GM12878 (cell line): Measurements from ENCODE around the gene IPP. TPM values are rescaled to one million over a fixed set of nuclear protein-coding genes. Genes with fewer than 3 reads are reported as not detected.

Source experiments
- ATAC-seq: fragments of 200-7000 bp; cut with Tn5 transposase; 3 replicates; pipeline ENCODE4 v1.9.1; 2020; ENCODE audit warnings: mild to moderate bottlenecking, moderate library complexity
- BruUV-seq: library from RNA; stranded (reverse); fragments of 400-500 nt; replicated peaks from 2 replicates; lab custom pipeline; 2021; lab: Mats Ljungman, UMichigan
- CTCF ChIA-PET: fragments of 300-600 bp; sonication (Branson Sonifier 250); formaldehyde crosslinking; extraction: SDS; loops from one replicate; lab custom pipeline; 2021; ENCODE audit warnings: inconsistent platforms; lab: Yijun Ruan, JAX
- POLR2A ChIA-PET: fragments of 350-600 bp; formaldehyde crosslinking; extraction: SDS; loops from one replicate; lab custom pipeline; 2021; ENCODE audit warnings: inconsistent platforms; lab: Charles Lee
- RAD21 ChIA-PET: fragments of 300-600 bp; sonication (Branson Sonifier 250); formaldehyde crosslinking; loops from one replicate; lab custom pipeline; 2023; ENCODE audit warnings: antibody characterized with exemption; ENCODE audit not compliant: unreplicated experiment; lab: Charles Lee
- SMC1A ChIA-PET: fragments of 300-600 bp; sonication (Branson Sonifier 250); formaldehyde crosslinking; loops from one replicate; lab custom pipeline; 2023; ENCODE audit not compliant: unreplicated experiment, uncharacterized antibody; lab: Charles Lee
- DNase-seq: peaks from one replicate; pipeline ENCODE4 v3.0.0-alpha.2; 2011; ENCODE audit warnings: low read depth, low spot score
- FAIRE-seq: peaks from 3 replicates; lab custom pipeline; 2011; peaks lifted over from hg19 to GRCh38; lab: Jason Lieb, UNC
- H2AFZ ChIP-seq: 2 replicates; pipeline ENCODE4 v1.6.0; 2011; ENCODE audit warnings: low read depth, low read length, control low read depth; ENCODE audit not compliant: control insufficient read depth
- H3K27ac ChIP-seq: 2 replicates; pipeline ENCODE4 v1.5.1; 2011; ENCODE audit warnings: control low read depth; ENCODE audit not compliant: control insufficient read depth, insufficient read depth
- H3K27me3 ChIP-seq, 2 experiments: replicated peaks in 1 of 2; 2 replicates each; pipeline versions ENCODE4 v1.6.0 to v1.6.1; 2011; ENCODE audit warnings: low read length in 1 of 2; ENCODE audit not compliant: control insufficient read depth in 2 of 2, insufficient read depth in 2 of 2
- H3K36me3 ChIP-seq, 2 experiments: 2 replicates each; pipeline ENCODE4 v1.5.1; 2011; ENCODE audit warnings: low read length in 1 of 2; ENCODE audit not compliant: control insufficient read depth in 2 of 2, insufficient read depth in 2 of 2
- H3K4me1 ChIP-seq: 2 replicates; pipeline ENCODE4 v1.6.1; 2011; ENCODE audit warnings: mild to moderate bottlenecking, low read length, moderate library complexity, mixed read lengths; ENCODE audit not compliant: control insufficient read depth, insufficient read depth
- H3K4me2 ChIP-seq: 2 replicates; pipeline ENCODE4 v1.6.0; 2011; ENCODE audit warnings: control low read depth; ENCODE audit not compliant: control insufficient read depth, insufficient read depth
- H3K4me3 ChIP-seq: fragments of 200-600 bp; sonication (generic); 2 replicates; pipeline ENCODE4 v1.5.1; 2016
- H3K79me2 ChIP-seq: 2 replicates; pipeline ENCODE4 v1.6.0; 2011; ENCODE audit warnings: low read length; ENCODE audit not compliant: control insufficient read depth, insufficient read depth
- H3K9ac ChIP-seq: 2 replicates; pipeline ENCODE4 v1.8.0; 2011; ENCODE audit warnings: low read length, control low read depth, mixed read lengths; ENCODE audit not compliant: control insufficient read depth, insufficient read depth
- H3K9me3 ChIP-seq: replicated peaks from 3 replicates; pipeline ENCODE4 v1.5.1; 2011; ENCODE audit warnings: mild to moderate bottlenecking, low read length; ENCODE audit not compliant: control insufficient read depth, insufficient read depth
- H4K20me1 ChIP-seq: 2 replicates; pipeline ENCODE4 v1.6.0; 2011; ENCODE audit not compliant: control insufficient read depth, insufficient read depth
- ASH2L ChIP-seq: fragments of 300-600, 200-600 bp; sonication (generic); IDR thresholded peaks from 2 replicates; pipeline ENCODE4 v1.6.1; 2017; ENCODE audit warnings: low read depth, mild to moderate bottlenecking, borderline replicate concordance
- BHLHE40 ChIP-seq, 2 experiments: fragments of 450-650 bp in 1 of 2; IDR thresholded peaks; 2 replicates each; pipeline ENCODE4 v1.6.1; 2011 to 2017; ENCODE audit warnings: low read depth in 2 of 2, borderline replicate concordance in 1 of 2, improper control_type of control experiment in 1 of 2, low read length in 1 of 2, mild to moderate bottlenecking in 1 of 2
- CHD2 ChIP-seq: IDR thresholded peaks from 2 replicates; pipeline ENCODE4 v1.6.1; 2011; ENCODE audit warnings: low read depth, low read length, improper control_type of control experiment, borderline replicate concordance
- EZH2 ChIP-seq: IDR thresholded peaks from 2 replicates; pipeline ENCODE4 v1.6.1; 2012; ENCODE audit warnings: low read depth, mild to moderate bottlenecking, control low read depth, inconsistent platforms, low read length, borderline replicate concordance; ENCODE audit not compliant: control insufficient read depth
- HCFC1 ChIP-seq: fragments of 150-350 bp; IDR thresholded peaks from 2 replicates; pipeline ENCODE4 v1.6.1; 2014; ENCODE audit warnings: low read length
- HDGF ChIP-seq: fragments of 450-650 bp; IDR thresholded peaks from 2 replicates; pipeline ENCODE4 v1.6.1; 2016; ENCODE audit warnings: antibody characterized with exemption
- KAT2A ChIP-seq: conservative IDR thresholded peaks from 2 replicates; pipeline ENCODE4 v1.6.1; 2011; ENCODE audit warnings: low read depth, low read length; ENCODE audit not compliant: control insufficient read depth
- MTA2 ChIP-seq: fragments of 450-650 bp; IDR thresholded peaks from 2 replicates; pipeline ENCODE4 v1.6.1; 2016; ENCODE audit warnings: low read depth, mild to moderate bottlenecking, moderate library complexity
- MYB ChIP-seq: fragments of 150-350 bp; IDR thresholded peaks from 2 replicates; pipeline ENCODE4 v1.6.1; 2014; ENCODE audit warnings: mild to moderate bottlenecking, low read depth, low read length, borderline replicate concordance
- RAD21 ChIP-seq: IDR thresholded peaks from 2 replicates; pipeline ENCODE4 v1.6.1; 2011; ENCODE audit warnings: mild to moderate bottlenecking, low read depth, low read length, moderate library complexity; ENCODE audit not compliant: insufficient read depth
- SMAD5 ChIP-seq: IDR thresholded peaks from 2 replicates; pipeline ENCODE4 v1.6.1; 2016; ENCODE audit warnings: antibody characterized with exemption, low read depth
- SMARCA5 ChIP-seq: fragments of 450-650 bp; IDR thresholded peaks from 2 replicates; pipeline ENCODE4 v1.6.1; 2017; ENCODE audit warnings: mild to moderate bottlenecking
- SP1 ChIP-seq: IDR thresholded peaks from one replicate; pipeline ENCODE4 v1.6.1; 2011; ENCODE audit warnings: low read depth, low read length
- YBX1 ChIP-seq: fragments of 450-650 bp; IDR thresholded peaks from 2 replicates; pipeline ENCODE4 v1.6.1; 2016; ENCODE audit warnings: antibody characterized with exemption
- in situ Hi-C: fragments of 300-500 bp; cut with MboI; formaldehyde crosslinking; loops from 9 replicates; pipeline ENCODE4 v1.14.3; 2018; ENCODE audit warnings: mixed read lengths
- intact Hi-C: fragments of 100-400 bp; cut with micrococcal nuclease; formaldehyde crosslinking; loops from one replicate; pipeline ENCODE4 v1.14.2; 2022; ENCODE audit not compliant: unreplicated experiment
- polyA plus RNA-seq, 11 experiments: library from polyadenylated mRNA; depleted of rRNA in 4 of 11; unstranded in 6 of 11; stranded (reverse) in 5 of 11; fragments of >200 nt; fragmentation: Nextera tagmentation in 4 of 11; fragmentation: Illumina TruSeq in 1 of 11; extraction: Ambion mirVana in 4 of 11; extraction: Trizol in 1 of 11; gene quantifications; 1 replicate in 1 of 11; 2 replicates in 10 of 11; pipeline versions ENCODE4 v1.2.1 to v1.2.3, GENCODE V29; 2011 to 2016; ENCODE audit warnings: inconsistent platforms in 2 of 11, missing spikeins in 2 of 11, low read depth in 1 of 11
- total RNA-seq, 4 experiments: library from RNA; depleted of rRNA in 3 of 4; stranded (reverse); fragments of >200 nt in 3 of 4; fragmentation: Illumina TruSeq in 1 of 4; extraction: Trizol in 1 of 4; gene quantifications; 2 replicates each; pipeline versions ENCODE4 v1.2.1 to v1.2.3, GENCODE V29; 2013 to 2021
- TF ChIP-seq, protein P1 (sequence below): IDR thresholded peaks from 2 replicates; pipeline ENCODE4 v1.6.1; 2012; ENCODE audit warnings: low read depth, low read length, improper control_type of control experiment
- TF ChIP-seq, protein P2 (sequence below): fragments of 450-650 bp; IDR thresholded peaks from 2 replicates; pipeline ENCODE4 v1.6.1; 2017; ENCODE audit warnings: mild to moderate bottlenecking, moderate library complexity
- TF ChIP-seq, protein P3 (sequence below): fragments of 450-650 bp; IDR thresholded peaks from 2 replicates; pipeline ENCODE4 v1.6.1; 2014; ENCODE audit warnings: mild to moderate bottlenecking
- TF ChIP-seq, protein P4 (sequence below): fragments of 450-650 bp; IDR thresholded peaks from 2 replicates; pipeline ENCODE4 v1.6.1; 2017; ENCODE audit warnings: mild to moderate bottlenecking, low read depth, inconsistent platforms; ENCODE audit not compliant: poor library complexity, severe bottlenecking

The IPP gene
- total and polyA plus RNA-seq, 10 of the 15 experiments (the other 5 are each of a cell fraction or from before 2014, with no cell fraction given): 4.7 to 15.0 (median 10.4) TPM

DNA sequence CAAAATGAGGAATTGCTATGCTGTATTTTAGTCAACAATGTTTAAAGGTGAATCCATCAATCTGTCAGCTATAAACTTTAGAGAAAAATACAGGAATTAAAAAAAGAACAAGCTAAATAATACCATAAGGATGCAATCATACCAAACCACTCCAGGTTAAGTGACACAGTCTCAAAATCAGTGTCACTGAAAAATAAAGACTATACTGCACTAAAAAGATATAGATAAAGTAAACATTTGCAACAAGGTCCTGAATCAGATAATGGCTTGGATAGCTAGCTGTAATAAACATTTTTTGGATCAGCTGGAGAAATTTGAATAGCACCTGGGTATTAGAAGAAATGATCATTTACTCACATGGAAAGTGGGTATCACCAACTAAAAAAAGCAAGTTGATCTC lies 72.0 kb downstream of the IPP start:
- peaks cover 2% of the 10 kb centered on the region; the same call in 1 of the 2 replicates for H3K4me1 ChIP-seq
- H3K27ac ChIP-seq: no peak overlapping the region
- H3K4me3 ChIP-seq: no peak overlapping the region
- H2AFZ ChIP-seq: no peak overlapping the region
- intact Hi-C loops: no loop called here
- no peak for FAIRE-seq
- SMC1A ChIA-PET: interaction anchor here (0.6 to 1.3 kb wide), 9 partner anchors 8 to 323 kb away, joined by 3 to 6 read pairs (median 3); partner anchors contain the start of gene GPBP1L1
- RAD21 ChIA-PET: interaction anchor here (1.0 kb wide), 1 partner anchor 9 kb away, joined by 4 read pairs; no protein-coding TSS in a partner anchor
- no peak for DNase-seq
- TF ChIP-seq BHLHE40 (IDR thresholded peaks at IDR 0.05; ENCODE audit: borderline replicate concordance in 1 of 2, low read depth in 2 of 2, low read length in 1 of 2) (no peak), YBX1 (no peak), SP1 (no peak), HDGF (no peak), KAT2A (no peak), MTA2 (no peak), ASH2L (no peak), MYB (no peak), SMARCA5 (no peak), HCFC1 (no peak), EZH2 (no peak), RAD21 (no peak), CHD2 (no peak), SMAD5 (no peak)
- TF ChIP-seq, protein P1, sequence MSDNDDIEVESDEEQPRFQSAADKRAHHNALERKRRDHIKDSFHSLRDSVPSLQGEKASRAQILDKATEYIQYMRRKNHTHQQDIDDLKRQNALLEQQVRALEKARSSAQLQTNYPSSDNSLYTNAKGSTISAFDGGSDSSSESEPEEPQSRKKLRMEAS: no peak
- TF ChIP-seq, protein P2, sequence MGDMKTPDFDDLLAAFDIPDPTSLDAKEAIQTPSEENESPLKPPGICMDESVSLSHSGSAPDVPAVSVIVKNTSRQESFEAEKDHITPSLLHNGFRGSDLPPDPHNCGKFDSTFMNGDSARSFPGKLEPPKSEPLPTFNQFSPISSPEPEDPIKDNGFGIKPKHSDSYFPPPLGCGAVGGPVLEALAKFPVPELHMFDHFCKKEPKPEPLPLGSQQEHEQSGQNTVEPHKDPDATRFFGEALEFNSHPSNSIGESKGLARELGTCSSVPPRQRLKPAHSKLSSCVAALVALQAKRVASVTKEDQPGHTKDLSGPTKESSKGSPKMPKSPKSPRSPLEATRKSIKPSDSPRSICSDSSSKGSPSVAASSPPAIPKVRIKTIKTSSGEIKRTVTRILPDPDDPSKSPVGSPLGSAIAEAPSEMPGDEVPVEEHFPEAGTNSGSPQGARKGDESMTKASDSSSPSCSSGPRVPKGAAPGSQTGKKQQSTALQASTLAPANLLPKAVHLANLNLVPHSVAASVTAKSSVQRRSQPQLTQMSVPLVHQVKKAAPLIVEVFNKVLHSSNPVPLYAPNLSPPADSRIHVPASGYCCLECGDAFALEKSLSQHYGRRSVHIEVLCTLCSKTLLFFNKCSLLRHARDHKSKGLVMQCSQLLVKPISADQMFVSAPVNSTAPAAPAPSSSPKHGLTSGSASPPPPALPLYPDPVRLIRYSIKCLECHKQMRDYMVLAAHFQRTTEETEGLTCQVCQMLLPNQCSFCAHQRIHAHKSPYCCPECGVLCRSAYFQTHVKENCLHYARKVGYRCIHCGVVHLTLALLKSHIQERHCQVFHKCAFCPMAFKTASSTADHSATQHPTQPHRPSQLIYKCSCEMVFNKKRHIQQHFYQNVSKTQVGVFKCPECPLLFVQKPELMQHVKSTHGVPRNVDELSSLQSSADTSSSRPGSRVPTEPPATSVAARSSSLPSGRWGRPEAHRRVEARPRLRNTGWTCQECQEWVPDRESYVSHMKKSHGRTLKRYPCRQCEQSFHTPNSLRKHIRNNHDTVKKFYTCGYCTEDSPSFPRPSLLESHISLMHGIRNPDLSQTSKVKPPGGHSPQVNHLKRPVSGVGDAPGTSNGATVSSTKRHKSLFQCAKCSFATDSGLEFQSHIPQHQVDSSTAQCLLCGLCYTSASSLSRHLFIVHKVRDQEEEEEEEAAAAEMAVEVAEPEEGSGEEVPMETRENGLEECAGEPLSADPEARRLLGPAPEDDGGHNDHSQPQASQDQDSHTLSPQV: no peak
- TF ChIP-seq, protein P3, sequence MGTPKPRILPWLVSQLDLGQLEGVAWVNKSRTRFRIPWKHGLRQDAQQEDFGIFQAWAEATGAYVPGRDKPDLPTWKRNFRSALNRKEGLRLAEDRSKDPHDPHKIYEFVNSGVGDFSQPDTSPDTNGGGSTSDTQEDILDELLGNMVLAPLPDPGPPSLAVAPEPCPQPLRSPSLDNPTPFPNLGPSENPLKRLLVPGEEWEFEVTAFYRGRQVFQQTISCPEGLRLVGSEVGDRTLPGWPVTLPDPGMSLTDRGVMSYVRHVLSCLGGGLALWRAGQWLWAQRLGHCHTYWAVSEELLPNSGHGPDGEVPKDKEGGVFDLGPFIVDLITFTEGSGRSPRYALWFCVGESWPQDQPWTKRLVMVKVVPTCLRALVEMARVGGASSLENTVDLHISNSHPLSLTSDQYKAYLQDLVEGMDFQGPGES: no peak
- TF ChIP-seq, protein P4, sequence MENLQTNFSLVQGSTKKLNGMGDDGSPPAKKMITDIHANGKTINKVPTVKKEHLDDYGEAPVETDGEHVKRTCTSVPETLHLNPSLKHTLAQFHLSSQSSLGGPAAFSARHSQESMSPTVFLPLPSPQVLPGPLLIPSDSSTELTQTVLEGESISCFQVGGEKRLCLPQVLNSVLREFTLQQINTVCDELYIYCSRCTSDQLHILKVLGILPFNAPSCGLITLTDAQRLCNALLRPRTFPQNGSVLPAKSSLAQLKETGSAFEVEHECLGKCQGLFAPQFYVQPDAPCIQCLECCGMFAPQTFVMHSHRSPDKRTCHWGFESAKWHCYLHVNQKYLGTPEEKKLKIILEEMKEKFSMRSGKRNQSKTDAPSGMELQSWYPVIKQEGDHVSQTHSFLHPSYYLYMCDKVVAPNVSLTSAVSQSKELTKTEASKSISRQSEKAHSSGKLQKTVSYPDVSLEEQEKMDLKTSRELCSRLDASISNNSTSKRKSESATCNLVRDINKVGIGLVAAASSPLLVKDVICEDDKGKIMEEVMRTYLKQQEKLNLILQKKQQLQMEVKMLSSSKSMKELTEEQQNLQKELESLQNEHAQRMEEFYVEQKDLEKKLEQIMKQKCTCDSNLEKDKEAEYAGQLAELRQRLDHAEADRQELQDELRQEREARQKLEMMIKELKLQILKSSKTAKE: no peak
- TF ChIP-seq, all 136 proteins: peak for 0
- H3K36me3 ChIP-seq: peaks cover 0 to 6% of the 10 kb centered on the region in 2 experiments; a peak in 3 of 4 replicates
- CTCF ChIA-PET: interaction anchor here (1.4 kb wide), 1 partner anchor 545 kb away, joined by 3 read pairs; no protein-coding TSS in a partner anchor
- ATAC-seq: no peak
- peaks cover 91% of the 10 kb centered on the region for H3K79me2 ChIP-seq
- in situ Hi-C loops: no loop called here
- POLR2A ChIA-PET: interaction anchor here (0.5 to 1.7 kb wide), 6 partner anchors 9 to 160 kb away, joined by 3 to 12 read pairs (median 4); no protein-coding TSS in a partner anchor
- H3K9me3 ChIP-seq: no peaks in the 10 kb centered on the region
- no peaks in the 10 kb centered on the region for H3K27me3 ChIP-seq
- H3K9ac ChIP-seq: no peak overlapping the region
- H4K20me1 ChIP-seq: peaks cover 3% of the 10 kb centered on the region; the same call in 1 of the 2 replicates
- no TSS peak for BruUV-seq
- H3K4me2 ChIP-seq: no peak overlapping the region
